GM18519 (cell line): ENCODE results near the gene SHOC2.

Experiments used
- ATAC-seq: cut with Tn5 transposase; IDR thresholded peaks from one replicate; pipeline ENCODE4 v1.9.1; 2021; ENCODE audit warnings: mild to moderate bottlenecking, moderate library complexity; ENCODE audit not compliant: unreplicated experiment, low FRiP score

SHOC2 gene

GRCh38 chr10:111035542-111035941 lies 116.1 kb downstream of the SHOC2 start:
- no peak for ATAC-seq

GRCh38 chr10:111037858-111038257 lies 118.5 kb downstream of the SHOC2 start:
- no peak for ATAC-seq

DNA sequence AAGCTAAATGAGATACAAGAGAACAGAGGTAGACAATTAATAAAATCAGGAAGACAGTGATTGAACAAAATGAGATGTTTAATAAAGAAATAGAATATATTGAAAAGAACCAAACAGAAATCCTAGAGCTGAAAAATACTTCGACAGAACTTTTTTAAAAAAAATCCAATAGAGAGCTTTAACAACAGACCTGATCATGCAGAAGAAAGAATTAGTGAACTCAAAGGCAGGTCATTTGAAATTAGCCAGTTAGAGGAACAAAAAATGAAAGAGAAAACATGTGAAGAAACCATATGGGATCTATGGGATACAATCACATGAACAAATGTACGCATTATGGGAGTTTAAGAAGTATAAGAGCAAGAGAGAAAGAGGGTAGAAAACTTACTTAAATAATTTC lies 120.1 kb downstream of the SHOC2 start:
- ATAC-seq = no peak

DNA sequence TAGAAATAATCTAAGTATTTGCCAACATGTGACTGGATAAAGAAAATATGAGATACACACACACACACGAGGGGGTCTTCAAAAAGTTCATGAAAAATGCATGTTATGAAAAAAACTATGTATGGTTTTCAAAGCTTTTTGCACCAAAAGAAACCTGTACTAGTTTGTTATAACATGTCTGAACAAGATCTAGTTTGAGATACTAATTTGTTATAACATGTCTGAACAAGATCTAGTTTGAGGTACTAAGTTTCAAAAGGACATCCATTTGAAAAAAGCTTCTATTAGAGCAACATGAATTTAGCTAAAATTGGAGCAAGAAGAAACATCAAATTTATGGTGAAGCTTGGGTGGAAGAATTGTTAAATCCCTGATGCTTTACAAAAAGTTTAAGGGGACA lies 137.6 kb downstream of the SHOC2 start:
- no peak for ATAC-seq
